Upper lobe of left lung (tissue), 4 donors: ENCODE measurements around the gene TTC39A.

Experiments
- EP300 ChIP-seq, 4 donors: sonication (generic); formaldehyde crosslinking; IDR thresholded peaks; one replicate each; pipeline ENCODE4 v1.5.1; 2017; ENCODE audit warnings: antibody characterized with exemption in 4 of 4, control low read depth in 2 of 4
- POLR2A ChIP-seq, 4 donors: fragments of 450-650 bp; IDR thresholded peaks; one replicate each; pipeline ENCODE4 v1.5.1; 2016 to 2017; ENCODE audit warnings: antibody characterized with exemption in 4 of 4, mild to moderate bottlenecking in 2 of 4
- POLR2AphosphoS5 ChIP-seq, 2 donors: sonication (generic); formaldehyde crosslinking; IDR thresholded peaks; one replicate each; pipeline ENCODE4 v1.5.1; 2017; ENCODE audit warnings: antibody characterized with exemption in 2 of 2
- TF ChIP-seq, protein P1 (sequence below), 6 experiments: fragments of 450-650 bp in 4 of 6; fragments of 200-600 bp in 2 of 6; sonication (generic) in 2 of 6; IDR thresholded peaks; one replicate each; pipeline ENCODE4 v1.5.1; 2016 to 2019; ENCODE audit warnings: antibody characterized with exemption in 6 of 6

DNA sequence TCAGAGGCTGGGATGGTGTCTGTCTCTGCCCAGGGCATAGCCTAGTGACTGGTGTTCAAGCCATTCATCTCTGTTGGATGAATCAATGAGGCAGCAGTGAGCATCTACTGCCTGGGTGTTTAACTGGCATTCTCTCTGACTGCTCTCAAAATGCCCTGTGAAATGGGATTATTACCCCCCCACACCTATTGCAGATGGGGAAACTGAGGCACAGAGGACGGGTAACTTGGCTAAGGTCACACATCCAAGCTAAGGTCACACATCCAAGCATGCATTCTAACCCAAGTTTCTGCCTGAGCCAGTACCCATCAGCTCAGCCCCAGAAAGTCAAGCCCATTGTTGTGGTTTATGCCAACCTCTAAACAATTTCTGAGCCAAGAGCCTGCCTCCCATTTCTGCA, 5.0 kb downstream of the TTC39A start:
- TF ChIP-seq, protein P1, sequence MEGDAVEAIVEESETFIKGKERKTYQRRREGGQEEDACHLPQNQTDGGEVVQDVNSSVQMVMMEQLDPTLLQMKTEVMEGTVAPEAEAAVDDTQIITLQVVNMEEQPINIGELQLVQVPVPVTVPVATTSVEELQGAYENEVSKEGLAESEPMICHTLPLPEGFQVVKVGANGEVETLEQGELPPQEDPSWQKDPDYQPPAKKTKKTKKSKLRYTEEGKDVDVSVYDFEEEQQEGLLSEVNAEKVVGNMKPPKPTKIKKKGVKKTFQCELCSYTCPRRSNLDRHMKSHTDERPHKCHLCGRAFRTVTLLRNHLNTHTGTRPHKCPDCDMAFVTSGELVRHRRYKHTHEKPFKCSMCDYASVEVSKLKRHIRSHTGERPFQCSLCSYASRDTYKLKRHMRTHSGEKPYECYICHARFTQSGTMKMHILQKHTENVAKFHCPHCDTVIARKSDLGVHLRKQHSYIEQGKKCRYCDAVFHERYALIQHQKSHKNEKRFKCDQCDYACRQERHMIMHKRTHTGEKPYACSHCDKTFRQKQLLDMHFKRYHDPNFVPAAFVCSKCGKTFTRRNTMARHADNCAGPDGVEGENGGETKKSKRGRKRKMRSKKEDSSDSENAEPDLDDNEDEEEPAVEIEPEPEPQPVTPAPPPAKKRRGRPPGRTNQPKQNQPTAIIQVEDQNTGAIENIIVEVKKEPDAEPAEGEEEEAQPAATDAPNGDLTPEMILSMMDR (IDR thresholded peaks at IDR 0.05): no peak
- TF ChIP-seq POLR2A (IDR thresholded peaks at IDR 0.05) (no peak), POLR2AphosphoS5 (IDR thresholded peaks at IDR 0.05) (no peak), EP300 (IDR thresholded peaks at IDR 0.05) (no peak)
